ENCODE results near the gene IRS2. TPM values are rescaled to one million over a fixed set of nuclear protein-coding genes. Genes with fewer than 3 reads are reported as not detected.

IRS2 gene
- total and polyA plus RNA-seq, 2 of the 8 experiments (the other 6 are each of a cell fraction or from before 2014, with no cell fraction given), result 2.6 to 17.0 TPM

GRCh38 chr13:109741966-109742365 is 44.4 kb downstream of the IRS2 start (continued):
- TF ChIP-seq ATF3 (IDR thresholded peaks at IDR 0.05; ENCODE audit: insufficient read depth, low read depth, low read length) (no peak), SUZ12 (IDR thresholded peaks at IDR 0.05; ENCODE audit: low read length) (no peak), SP4 (IDR thresholded peaks at IDR 0.05; ENCODE audit: low read length) (no peak), TEAD4 (IDR thresholded peaks at IDR 0.05; ENCODE audit: low read depth, low read length) (no peak), BACH1 (IDR thresholded peaks at IDR 0.05; ENCODE audit: low read length) (no peak)

Measured in H1 (cell line).